Measurements from ENCODE around the gene GFY.

Gene GFY

GRCh38 chr19:49428547-49429451 lies 3.6 kb downstream of the GFY start:
- DNase-seq: no peak
- Mint-ChIP-seq H3K27me3 (peaks cover 91 to 99% of the 10 kb centered on the region in 2 donors), H3K4me1 (peaks cover 53 to 75% of the 10 kb centered on the region in 2 donors), H3K9me3 (peaks cover 0 to 3% of the 10 kb centered on the region in 2 donors), H3K4me3 (peak overlapping the region; percentile 53 to 66), H3K36me3 (peaks cover 2 to 4% of the 10 kb centered on the region in 2 donors), H3K27ac (no peak overlapping the region)
- no peak for ATAC-seq (replicated peaks)

DNA sequence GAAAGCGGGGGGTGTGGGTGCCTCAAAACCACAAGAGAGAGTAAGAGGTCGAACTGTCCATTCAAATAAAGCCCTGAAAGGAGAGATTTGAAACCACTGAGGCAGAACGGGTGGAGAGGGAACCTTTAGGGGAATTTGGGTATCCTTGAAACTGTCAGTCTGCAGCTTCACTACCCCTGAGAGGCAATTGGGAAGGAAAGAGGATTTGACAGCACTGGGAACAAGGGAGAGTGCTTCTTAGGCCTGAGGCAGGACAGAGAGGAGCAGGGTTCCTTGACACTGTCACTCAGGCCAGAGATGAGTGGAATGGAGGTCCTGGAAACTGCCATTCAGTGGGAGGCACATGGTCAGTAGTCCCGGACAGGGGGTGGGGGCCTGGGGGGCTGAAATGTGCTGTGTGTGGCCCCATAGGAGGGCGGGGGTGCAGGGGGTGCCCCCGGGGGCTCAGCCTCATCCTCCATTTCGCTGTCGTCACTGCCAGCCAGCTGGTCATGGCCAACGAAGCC lies 5.0 kb downstream of the GFY start:
- DNase-seq (no peak), ATAC-seq (replicated peaks) (no peak)
- Mint-ChIP-seq H3K27ac (no peak overlapping the region), H3K9me3 (peaks cover 0 to 3% of the 10 kb centered on the region in 2 donors), H3K4me1 (peaks cover 52 to 70% of the 10 kb centered on the region in 2 donors), H3K4me3 (no peak overlapping the region), H3K36me3 (peaks cover 2 to 4% of the 10 kb centered on the region in 2 donors), H3K27me3 (peaks cover 87 to 98% of the 10 kb centered on the region in 2 donors)

DNA sequence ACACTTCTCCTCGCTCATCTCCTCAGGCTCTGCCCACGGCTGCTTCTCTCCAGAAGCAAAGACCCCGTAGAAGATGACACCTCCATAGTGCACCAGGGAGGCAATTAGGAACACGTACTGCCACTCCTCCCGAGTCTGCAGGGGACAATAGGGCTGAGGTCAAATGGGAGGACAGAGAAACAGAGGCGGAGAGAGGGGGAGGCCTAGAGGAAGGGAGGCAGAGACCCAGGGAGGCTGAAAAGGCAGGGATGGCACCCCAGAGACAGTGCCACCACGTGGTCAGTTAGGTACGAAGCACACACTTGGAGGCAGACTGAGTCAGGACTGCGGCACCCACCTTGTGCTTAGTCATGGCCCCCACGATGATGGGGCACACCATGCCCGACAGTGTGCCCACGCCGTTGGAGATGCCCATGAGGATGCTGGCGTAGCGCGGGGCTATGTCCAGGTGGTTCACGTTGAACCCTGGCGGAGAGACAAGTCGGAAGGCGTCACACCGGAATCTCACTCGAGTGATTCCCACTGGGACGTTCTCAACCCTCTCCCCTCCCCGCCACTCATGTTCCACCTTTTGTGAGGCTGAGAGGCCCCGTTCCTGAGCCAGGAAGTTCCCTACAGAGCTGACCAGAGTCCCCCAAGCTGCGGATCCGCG lies 5.6 kb downstream of the GFY start:
- Mint-ChIP-seq H3K4me3 (peak overlapping the region in 1 of 2 donors; percentile 2), H3K36me3 (peaks cover 2 to 4% of the 10 kb centered on the region in 2 donors), H3K9me3 (peaks cover 0 to 3% of the 10 kb centered on the region in 2 donors), H3K27me3 (peaks cover 87 to 98% of the 10 kb centered on the region in 2 donors), H3K27ac (no peak overlapping the region), H3K4me1 (peaks cover 52 to 66% of the 10 kb centered on the region in 2 donors)
- ATAC-seq (replicated peaks) (peak; percentile 28 to 42), DNase-seq (no peak)

DNA sequence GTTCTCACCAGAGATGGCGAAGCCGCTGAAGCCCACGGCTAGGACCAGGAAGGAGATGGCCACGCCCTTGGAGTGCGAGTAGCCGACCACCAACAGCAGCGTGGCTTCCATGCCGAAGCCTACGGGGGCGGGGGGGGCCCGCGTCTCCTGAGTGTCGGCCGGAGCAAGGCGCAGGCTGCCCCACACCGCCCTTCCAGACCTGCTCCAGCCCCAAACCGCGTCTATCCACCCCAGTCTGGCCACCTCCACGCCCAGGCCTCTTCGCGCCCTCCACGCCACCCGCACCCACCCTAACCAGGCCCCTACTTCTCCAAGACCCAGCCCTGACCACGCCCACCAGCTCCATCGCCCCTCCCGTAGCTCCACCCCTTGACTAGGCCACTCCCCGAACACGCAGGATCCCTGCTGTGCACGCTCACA lies 6.2 kb downstream of the GFY start:
- Mint-ChIP-seq H3K9me3 (peaks cover 0 to 3% of the 10 kb centered on the region in 2 donors), H3K27me3 (peaks cover 87 to 98% of the 10 kb centered on the region in 2 donors), H3K36me3 (peaks cover 5 to 9% of the 10 kb centered on the region in 2 donors), H3K27ac (no peak overlapping the region), H3K4me1 (peaks cover 53 to 66% of the 10 kb centered on the region in 2 donors), H3K4me3 (no peak overlapping the region)
- ATAC-seq (replicated peaks) (no peak), DNase-seq (no peak)

- peak overlapping the region; percentile 34 to 62 for H3K4me3 Mint-ChIP-seq
- H3K4me1 Mint-ChIP-seq: peaks cover 48 to 62% of the 10 kb centered on the region in 2 donors
- H3K27ac Mint-ChIP-seq: peak overlapping the region; percentile 70
- ATAC-seq (replicated peaks) (peak; percentile 41 to 45), DNase-seq (no peak)
- peaks cover 4 to 9% of the 10 kb centered on the region in 2 donors for H3K36me3 Mint-ChIP-seq
- peaks cover 87 to 98% of the 10 kb centered on the region in 2 donors for H3K27me3 Mint-ChIP-seq
- H3K9me3 Mint-ChIP-seq: peaks cover 0 to 3% of the 10 kb centered on the region in 2 donors
Observed at GRCh38 chr19:49432141-49433073, 7.2 kb downstream of the GFY start.

GRCh38 chr19:49433240-49433901 lies 8.2 kb downstream of the GFY start:
- Mint-ChIP-seq H3K9me3 (peaks cover 0 to 3% of the 10 kb centered on the region in 2 donors), H3K27ac (peak overlapping the region; percentile 48), H3K36me3 (peaks cover 4 to 9% of the 10 kb centered on the region in 2 donors), H3K4me1 (peaks cover 41 to 53% of the 10 kb centered on the region in 2 donors), H3K27me3 (peaks cover 88 to 98% of the 10 kb centered on the region in 2 donors), H3K4me3 (peak overlapping the region in 1 of 2 donors; percentile 21)
- ATAC-seq (replicated peaks): no peak
- DNase-seq: no peak

- Mint-ChIP-seq H3K9me3 (peaks cover 0 to 3% of the 10 kb centered on the region in 2 donors), H3K4me1 (peaks cover 32 to 40% of the 10 kb centered on the region in 2 donors), H3K27ac (no peak overlapping the region), H3K27me3 (peaks cover 89 to 99% of the 10 kb centered on the region in 2 donors), H3K36me3 (peaks cover 4 to 9% of the 10 kb centered on the region in 2 donors), H3K4me3 (no peak overlapping the region)
- DNase-seq: no peak
- no peak for ATAC-seq (replicated peaks)
Observed at GRCh38 chr19:49434907-49435583, 9.9 kb downstream of the GFY start.

- Mint-ChIP-seq H3K4me1 (peaks cover 31 to 38% of the 10 kb centered on the region in 2 donors), H3K27me3 (peaks cover 89 to 99% of the 10 kb centered on the region in 2 donors), H3K36me3 (peaks cover 4 to 9% of the 10 kb centered on the region in 2 donors), H3K9me3 (peaks cover 0 to 3% of the 10 kb centered on the region in 2 donors), H3K27ac (peak overlapping the region; percentile 74), H3K4me3 (no peak overlapping the region)
- ATAC-seq (replicated peaks): no peak
- no peak for DNase-seq
Observed at GRCh38 chr19:49435670-49436069, 10.5 kb downstream of the GFY start.

GRCh38 chr19:49436381-49437017 lies 11.3 kb downstream of the GFY start:
- Mint-ChIP-seq H3K4me3 (peak overlapping the region; percentile 33 to 42), H3K27me3 (peaks cover 88 to 96% of the 10 kb centered on the region in 2 donors), H3K9me3 (peaks cover 0 to 3% of the 10 kb centered on the region in 2 donors), H3K27ac (no peak overlapping the region), H3K36me3 (peaks cover 6 to 9% of the 10 kb centered on the region in 2 donors), H3K4me1 (peaks cover 31 to 41% of the 10 kb centered on the region in 2 donors)
- peak; percentile 49 to 52 for ATAC-seq (replicated peaks)
- DNase-seq: peak; percentile 23

- Mint-ChIP-seq H3K9me3 (no peaks in the 10 kb centered on the region), H3K36me3 (peaks cover 6 to 8% of the 10 kb centered on the region in 2 donors), H3K27me3 (peaks cover 88 to 96% of the 10 kb centered on the region in 2 donors), H3K4me1 (peaks cover 35 to 44% of the 10 kb centered on the region in 2 donors), H3K27ac (no peak overlapping the region), H3K4me3 (no peak overlapping the region)
- no peak for DNase-seq
- no peak for ATAC-seq (replicated peaks)
Observed at GRCh38 chr19:49437231-49437630, 12.0 kb downstream of the GFY start.

GRCh38 chr19:49438261-49438660 lies 13.1 kb downstream of the GFY start:
- Mint-ChIP-seq H3K27me3 (peaks cover 87 to 93% of the 10 kb centered on the region in 2 donors), H3K4me3 (no peak overlapping the region), H3K4me1 (peaks cover 33 to 42% of the 10 kb centered on the region in 2 donors), H3K27ac (no peak overlapping the region), H3K36me3 (peaks cover 5 to 8% of the 10 kb centered on the region in 2 donors), H3K9me3 (no peaks in the 10 kb centered on the region)
- DNase-seq (no peak), ATAC-seq (replicated peaks) (no peak)

- no peak overlapping the region for H3K4me3 Mint-ChIP-seq
Observed at GRCh38 chr19:49439836-49440235, 14.6 kb downstream of the GFY start.

More at GRCh38 chr19:49439836-49440235, 14.6 kb downstream of the GFY start:
- ATAC-seq (replicated peaks): no peak
- H3K9me3 Mint-ChIP-seq: no peaks in the 10 kb centered on the region
- H3K36me3 Mint-ChIP-seq: peaks cover 5 to 8% of the 10 kb centered on the region in 2 donors
- DNase-seq: no peak
- peaks cover 77 to 79% of the 10 kb centered on the region in 2 donors for H3K27me3 Mint-ChIP-seq
- H3K4me1 Mint-ChIP-seq: peaks cover 35 to 49% of the 10 kb centered on the region in 2 donors
- H3K27ac Mint-ChIP-seq: no peak overlapping the region
